DND-41 (cell line): Measurements from ENCODE around the gene RSBN1.

Source experiments
- ATAC-seq: fragments of 200-7000 bp; cut with Tn5 transposase; 3 replicates; pipeline ENCODE4 v1.9.1; 2021; ENCODE audit warnings: low read depth; ENCODE audit not compliant: insufficient read depth
- DNase-seq: peaks from one replicate; pipeline ENCODE4 v3.0.0-alpha.2; 2020
- H2AFZ ChIP-seq: 2 replicates; pipeline ENCODE4 v1.6.0; 2012; ENCODE audit warnings: low read depth, low read length
- H3K27ac ChIP-seq: 2 replicates; pipeline ENCODE4 v1.5.1; 2012; ENCODE audit warnings: low read length, inconsistent platforms
- H3K27me3 ChIP-seq: fragments of 200-600 bp; sonication (generic); 2 replicates; pipeline ENCODE4 v1.6.0; 2012; ENCODE audit warnings: low read length, mild to moderate bottlenecking, inconsistent platforms; ENCODE audit not compliant: insufficient read depth, poor library complexity
- H3K36me3 ChIP-seq: 2 replicates; pipeline ENCODE4 v1.5.1; 2012; ENCODE audit warnings: low read length, inconsistent platforms; ENCODE audit not compliant: insufficient read depth
- H3K4me1 ChIP-seq: 2 replicates; pipeline ENCODE4 v1.5.1; 2012; ENCODE audit warnings: mild to moderate bottlenecking, low read length; ENCODE audit not compliant: insufficient read depth
- H3K4me2 ChIP-seq: 2 replicates; pipeline ENCODE4 v1.6.0; 2012; ENCODE audit warnings: mild to moderate bottlenecking, moderate library complexity, low read length, inconsistent platforms; ENCODE audit not compliant: insufficient read depth
- H3K4me3 ChIP-seq, 2 experiments: fragments of 200-600 bp in 1 of 2; shearing (Covaris generic) in 1 of 2; 2 replicates each; pipeline ENCODE4 v1.5.1; 2012 to 2016; ENCODE audit warnings: inconsistent platforms in 2 of 2, low read length in 2 of 2, mild to moderate bottlenecking in 2 of 2, low read depth in 1 of 2, moderate library complexity in 1 of 2
- H3K79me2 ChIP-seq: 2 replicates; pipeline ENCODE4 v1.6.0; 2012; ENCODE audit warnings: low read length, inconsistent platforms; ENCODE audit not compliant: insufficient read depth
- H3K9ac ChIP-seq: 2 replicates; pipeline ENCODE4 v1.6.0; 2012; ENCODE audit warnings: low read depth, mild to moderate bottlenecking, inconsistent platforms, low read length, moderate library complexity
- H3K9me3 ChIP-seq: 2 replicates; pipeline ENCODE4 v1.5.1; 2012; ENCODE audit warnings: low read length, moderate library complexity, mild to moderate bottlenecking, inconsistent platforms; ENCODE audit not compliant: insufficient read depth, severe bottlenecking
- H4K20me1 ChIP-seq: 2 replicates; pipeline ENCODE4 v1.6.0; 2012; ENCODE audit warnings: low read length; ENCODE audit not compliant: insufficient read depth
- CTCF ChIP-seq: IDR thresholded peaks from 2 replicates; pipeline ENCODE4 v1.5.1; 2012; ENCODE audit warnings: borderline replicate concordance, low read length, moderate library complexity, mild to moderate bottlenecking; ENCODE audit not compliant: poor library complexity, severe bottlenecking; ENCODE audit errors: extremely low read depth
- EZH2 ChIP-seq: IDR thresholded peaks from 3 replicates; pipeline ENCODE4 v1.6.1; 2012; ENCODE audit warnings: borderline replicate concordance, low read depth, mild to moderate bottlenecking, moderate library complexity, low read length, inconsistent platforms; ENCODE audit not compliant: severe bottlenecking

RSBN1 gene

GRCh38 chr1:113811888-113812660 is at the start of gene RSBN1:
RSBN1 (minus strand) TSS chr1:113812476; CDS start chr1:113812412, 64 bp downstream.
- Histone ChIP-seq H3K4me3 (peak within 1 kb of the TSS; percentile 77 to 88), H3K27me3 (no peaks in the 10 kb centered on the region), H2AFZ (peak within 1 kb of the TSS; percentile 91), H3K4me2 (peak within 1 kb of the TSS; percentile 79), H3K4me1 (peaks cover 40% of the 10 kb centered on the region), H3K36me3 (peaks cover 9% of the 10 kb centered on the region), H3K9ac (peak within 1 kb of the TSS; percentile 84), H3K27ac (peak within 1 kb of the TSS; percentile 100), H3K79me2 (peaks cover 50% of the 10 kb centered on the region), H4K20me1 (peaks cover 5% of the 10 kb centered on the region; the same call in 1 of the 2 replicates), H3K9me3 (no peaks in the 10 kb centered on the region)
- ATAC-seq (peak; percentile 93), DNase-seq (peak; percentile 99)
- no peak for TF ChIP-seq EZH2
- no peak for TF ChIP-seq CTCF

- Histone ChIP-seq H3K4me3 (no peak overlapping the region), H3K9ac (no peak overlapping the region), H3K9me3 (no peaks in the 10 kb centered on the region), H3K27me3 (no peaks in the 10 kb centered on the region), H3K79me2 (peaks cover 9% of the 10 kb centered on the region; the same call in 1 of the 2 replicates), H4K20me1 (no peaks in the 10 kb centered on the region), H3K4me2 (no peak overlapping the region), H2AFZ (no peak overlapping the region), H3K36me3 (peaks cover 27% of the 10 kb centered on the region), H3K27ac (no peak overlapping the region), H3K4me1 (no peaks in the 10 kb centered on the region)
- TF ChIP-seq EZH2, result no peak
- no peak for TF ChIP-seq CTCF
- ATAC-seq (no peak), DNase-seq (no peak)
Observed at GRCh38 chr1:113861641-113862040, 49.4 kb upstream of the RSBN1 start.

- Histone ChIP-seq H3K27me3 (no peaks in the 10 kb centered on the region), H3K4me3 (no peak overlapping the region), H4K20me1 (no peaks in the 10 kb centered on the region), H3K9ac (no peak overlapping the region), H2AFZ (no peak overlapping the region), H3K27ac (0 out of 2 replicates have a peak overlapping the region, but pooled peaks have one; percentile 22), H3K4me1 (no peaks in the 10 kb centered on the region), H3K79me2 (peaks cover 6% of the 10 kb centered on the region; the same call in 1 of the 2 replicates), H3K9me3 (no peaks in the 10 kb centered on the region), H3K36me3 (peaks cover 35% of the 10 kb centered on the region), H3K4me2 (no peak overlapping the region)
- no peak for TF ChIP-seq EZH2
- no peak for TF ChIP-seq CTCF
- no peak for DNase-seq
- no peak for ATAC-seq
Observed at GRCh38 chr1:113860891-113861290, 48.6 kb upstream of the RSBN1 start.
